Adrenal gland (tissue), 12 donors: ENCODE measurements around the gene DYNLT3. TPM values are rescaled to one million over a fixed set of nuclear protein-coding genes. Genes with fewer than 3 reads are reported as not detected.

Experiments
- DNase-seq, 7 donors: peaks; one replicate each; pipeline ENCODE4 v3.0.0-alpha.2; 2019 to 2020
- H3K27ac ChIP-seq, 5 donors: fragments of 200-600 bp; sonication (generic) in 4 of 5; 1 replicate in 3 of 5; 2 replicates in 2 of 5; pipeline versions ENCODE4 v1.5.1 to v1.8.0; 2016 to 2020; ENCODE audit warnings: mild to moderate bottlenecking in 1 of 5
- H3K27me3 ChIP-seq: fragments of 200-600 bp; 2 replicates; pipeline ENCODE4 v1.8.0; 2021
- H3K36me3 ChIP-seq, 2 donors: fragments of 200-600 bp; replicated peaks in 1 of 2; 1 replicate in 1 of 2; 2 replicates in 1 of 2; pipeline versions ENCODE4 v1.5.1 to v1.8.0; 2018 to 2022
- H3K4me1 ChIP-seq, 2 donors: fragments of 200-600 bp; replicated peaks in 1 of 2; 1 replicate in 1 of 2; 2 replicates in 1 of 2; pipeline versions ENCODE4 v1.5.1 to v1.8.0; 2018 to 2021
- H3K4me3 ChIP-seq, 4 donors: fragments of 200-600 bp; sonication (generic) in 3 of 4; one replicate each; pipeline ENCODE4 v1.5.1; 2016 to 2018
- H3K9me3 ChIP-seq, 3 donors: fragments of 200-600 bp; sonication (generic) in 1 of 3; replicated peaks in 1 of 3; 1 replicate in 2 of 3; 2 replicates in 1 of 3; pipeline versions ENCODE4 v1.5.1 to v1.8.0; 2016 to 2021
- POLR2A ChIP-seq, 2 donors: fragments of 450-650 bp; IDR thresholded peaks; one replicate each; pipeline ENCODE4 v1.6.1; 2017; ENCODE audit warnings: antibody characterized with exemption in 2 of 2, mild to moderate bottlenecking in 2 of 2, moderate library complexity in 1 of 2
- WGBS, 4 donors: extraction: QIAGEN DNeasy Blood & Tissue Kit in 2 of 4; methylation state at CpG; one replicate each; pipeline versions ENCODE4 v1.1.5 to v1.1.7; 2013 to 2017; 5-methylcytosine and 5-hydroxymethylcytosine counted together
- intact Hi-C, 2 donors: fragments of 100-400 bp; cut with DNase I; formaldehyde crosslinking; loops; one replicate each; pipeline versions ENCODE4 v1.14.1 to v1.15.0; 2022 to 2023
- polyA plus RNA-seq, 3 donors: library from polyadenylated mRNA; stranded (reverse); fragments of 200-250 nt in 2 of 3; fragments of 350-450 nt in 1 of 3; fragmentation: Illumina TruSeq in 1 of 3; extraction: RNeasy Lipid Tissue Mini Kit (QIAGEN cat#74804) in 1 of 3; gene quantifications; one replicate each; pipeline ENCODE4 v1.2.3, GENCODE V29; 2013 to 2014
- total RNA-seq, 9 donors: library from RNA; depleted of rRNA in 4 of 9; stranded (reverse); fragments of >200 nt in 4 of 9; fragments of 120-200 nt in 1 of 9; fragmentation: NEBNext Ultra II Directional in 1 of 9; extraction: Animal tissue kit (Norgen Biotek cat#: 25700) in 1 of 9; gene quantifications; one replicate each; pipeline versions ENCODE4 v1.1.0 to v1.2.4, GENCODE V29; 2013 to 2023
- TF ChIP-seq, protein P1 (sequence below), 6 experiments: fragments of 450-650 bp in 4 of 6; fragments of 200-600 bp in 2 of 6; sonication (generic) in 1 of 6; IDR thresholded peaks; 1 replicate in 5 of 6; 2 replicates in 1 of 6; pipeline versions ENCODE4 v1.5.1 to v1.8.0; 2016 to 2021; ENCODE audit warnings: antibody characterized with exemption in 6 of 6, mild to moderate bottlenecking in 2 of 6, moderate library complexity in 1 of 6
- donor health status: healthy with polysubstance abuse.
- donor health status: Bipolar disorder and iron deficiency.
- donor health status: DM: yes; HTN: yes; CAD: no.
- donor health status: DM: no; HTN: no; CAD: no.
- donor health status: DM: no; HTN: no; CAD: no.
- donor health status: DM: yes; HTN: yes; CAD: no.

DYNLT3 gene
- total and polyA plus RNA-seq, 12 donors: 25.2 to 137 (median 51.4) TPM

DNA sequence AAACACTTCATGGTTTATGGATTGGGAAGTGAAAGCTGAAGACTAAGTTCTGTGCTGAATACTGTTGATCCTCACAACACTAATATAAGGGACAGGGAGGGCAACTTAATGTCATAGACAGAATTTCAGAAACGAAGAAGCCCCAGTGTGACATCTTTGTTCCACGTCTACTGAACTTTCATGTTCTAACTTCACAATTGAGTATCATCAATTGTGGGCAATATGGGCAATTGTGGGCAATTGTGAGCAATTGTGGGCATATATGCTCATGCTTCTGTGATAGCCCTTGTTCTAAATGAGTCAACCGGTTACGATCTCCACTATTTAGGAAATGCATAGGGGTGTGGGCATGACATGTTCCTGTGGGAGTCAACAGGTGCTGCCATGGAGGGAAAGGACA, 33.8 kb downstream of the DYNLT3 start:
- intact Hi-C loops: loop anchor here in 1 of 2 donors (10.0 kb wide), 1 partner anchor 59 kb away; no protein-coding TSS in a partner anchor
- Histone ChIP-seq H3K36me3 (no peaks in the 10 kb centered on the region), H3K4me1 (no peaks in the 10 kb centered on the region), H3K4me3 (no peak overlapping the region), H3K9me3 (no peaks in the 10 kb centered on the region), H3K27ac (no peak overlapping the region), H3K27me3 (peaks cover 22% of the 10 kb centered on the region)
- WGBS, 4 donors: 60 to 86% (median 74%) methylated on average over 4 of the region's 4 CpGs
- DNase-seq: no peak
- no peak for TF ChIP-seq POLR2A (IDR thresholded peaks at IDR 0.05)
- TF ChIP-seq, protein P1, sequence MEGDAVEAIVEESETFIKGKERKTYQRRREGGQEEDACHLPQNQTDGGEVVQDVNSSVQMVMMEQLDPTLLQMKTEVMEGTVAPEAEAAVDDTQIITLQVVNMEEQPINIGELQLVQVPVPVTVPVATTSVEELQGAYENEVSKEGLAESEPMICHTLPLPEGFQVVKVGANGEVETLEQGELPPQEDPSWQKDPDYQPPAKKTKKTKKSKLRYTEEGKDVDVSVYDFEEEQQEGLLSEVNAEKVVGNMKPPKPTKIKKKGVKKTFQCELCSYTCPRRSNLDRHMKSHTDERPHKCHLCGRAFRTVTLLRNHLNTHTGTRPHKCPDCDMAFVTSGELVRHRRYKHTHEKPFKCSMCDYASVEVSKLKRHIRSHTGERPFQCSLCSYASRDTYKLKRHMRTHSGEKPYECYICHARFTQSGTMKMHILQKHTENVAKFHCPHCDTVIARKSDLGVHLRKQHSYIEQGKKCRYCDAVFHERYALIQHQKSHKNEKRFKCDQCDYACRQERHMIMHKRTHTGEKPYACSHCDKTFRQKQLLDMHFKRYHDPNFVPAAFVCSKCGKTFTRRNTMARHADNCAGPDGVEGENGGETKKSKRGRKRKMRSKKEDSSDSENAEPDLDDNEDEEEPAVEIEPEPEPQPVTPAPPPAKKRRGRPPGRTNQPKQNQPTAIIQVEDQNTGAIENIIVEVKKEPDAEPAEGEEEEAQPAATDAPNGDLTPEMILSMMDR (IDR thresholded peaks at IDR 0.05): no peak

GRCh38 chrX:37812110-37812509, 35.3 kb downstream of the DYNLT3 start:
- Histone ChIP-seq H3K36me3 (no peaks in the 10 kb centered on the region), H3K27me3 (peaks cover 22% of the 10 kb centered on the region), H3K4me3 (no peak overlapping the region), H3K27ac (no peak overlapping the region), H3K9me3 (no peaks in the 10 kb centered on the region), H3K4me1 (no peaks in the 10 kb centered on the region)
- no peak for DNase-seq
- no peak for TF ChIP-seq POLR2A (IDR thresholded peaks at IDR 0.05)
- 43 to 50% (median 47%) methylated on average over 1 of the region's 1 CpG for WGBS, 4 donors
- intact Hi-C loops: loop anchor here in 1 of 2 donors (10.0 kb wide), 1 partner anchor 57 kb away; no protein-coding TSS in a partner anchor

DNA sequence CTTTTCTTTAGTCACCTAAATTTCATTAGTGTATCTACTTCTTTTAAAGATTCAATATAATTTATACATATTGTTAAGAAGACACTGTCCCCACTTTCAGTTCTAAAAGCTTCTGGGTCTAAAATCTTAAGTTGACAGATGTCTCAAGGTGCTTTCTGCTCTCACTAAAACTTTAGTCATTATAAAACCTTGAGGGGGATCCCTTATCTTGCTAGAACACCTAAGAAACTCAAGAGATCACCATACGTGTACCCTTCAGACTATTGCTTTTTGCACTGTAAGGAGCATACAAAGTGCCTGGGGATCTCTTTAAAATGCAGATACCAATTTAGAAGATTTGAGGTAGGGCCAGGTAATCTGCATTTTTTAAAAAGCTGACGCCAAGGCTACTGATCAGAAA, 37.4 kb downstream of the DYNLT3 start:
- Histone ChIP-seq H3K36me3 (no peaks in the 10 kb centered on the region), H3K4me3 (no peak overlapping the region), H3K4me1 (no peaks in the 10 kb centered on the region), H3K9me3 (no peaks in the 10 kb centered on the region), H3K27ac (no peak overlapping the region), H3K27me3 (peaks cover 7% of the 10 kb centered on the region)
- WGBS, 4 donors: 51 to 80% (median 62%) methylated on average over 2 of the region's 2 CpGs
- DNase-seq: no peak
- intact Hi-C loops: loop anchor here in 1 of 2 donors (10.0 kb wide), 1 partner anchor 55 kb away; no protein-coding TSS in a partner anchor
- TF ChIP-seq POLR2A (IDR thresholded peaks at IDR 0.05): no peak
- TF ChIP-seq, protein P1 (IDR thresholded peaks at IDR 0.05): no peak

DNA sequence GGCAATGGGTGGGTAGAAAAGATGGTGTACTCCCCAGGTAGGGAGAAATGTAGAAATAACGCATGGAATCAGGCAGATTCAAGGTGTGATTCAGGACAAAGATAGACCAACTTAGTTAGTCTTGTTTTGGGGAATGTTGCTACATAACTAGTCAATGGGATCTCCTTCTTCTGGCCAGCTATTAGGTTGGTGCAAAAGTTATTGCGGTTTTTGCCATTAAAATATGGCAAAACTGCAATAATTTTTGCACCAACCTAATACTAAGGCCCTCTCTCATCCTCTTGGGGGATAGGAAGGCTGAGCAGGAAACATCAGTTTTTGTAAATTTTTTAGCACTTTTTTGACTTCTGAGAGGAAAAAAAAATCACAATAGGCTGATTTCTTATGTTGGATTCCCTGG, 44.3 kb downstream of the DYNLT3 start:
- peaks cover 10% of the 10 kb centered on the region for H3K27me3 ChIP-seq
- 24 to 96% (median 67%) methylated on average over 2 of the region's 2 CpGs for WGBS, 4 donors
- TF ChIP-seq, protein P1 (IDR thresholded peaks at IDR 0.05): no peak
- no peak for TF ChIP-seq POLR2A (IDR thresholded peaks at IDR 0.05)
- H3K9me3 ChIP-seq: no peaks in the 10 kb centered on the region
- no peaks in the 10 kb centered on the region for H3K4me1 ChIP-seq
- H3K4me3 ChIP-seq: no peak overlapping the region
- H3K36me3 ChIP-seq: no peaks in the 10 kb centered on the region
- no peak overlapping the region for H3K27ac ChIP-seq
- no peak for DNase-seq
- intact Hi-C loops: no loop called here

DNA sequence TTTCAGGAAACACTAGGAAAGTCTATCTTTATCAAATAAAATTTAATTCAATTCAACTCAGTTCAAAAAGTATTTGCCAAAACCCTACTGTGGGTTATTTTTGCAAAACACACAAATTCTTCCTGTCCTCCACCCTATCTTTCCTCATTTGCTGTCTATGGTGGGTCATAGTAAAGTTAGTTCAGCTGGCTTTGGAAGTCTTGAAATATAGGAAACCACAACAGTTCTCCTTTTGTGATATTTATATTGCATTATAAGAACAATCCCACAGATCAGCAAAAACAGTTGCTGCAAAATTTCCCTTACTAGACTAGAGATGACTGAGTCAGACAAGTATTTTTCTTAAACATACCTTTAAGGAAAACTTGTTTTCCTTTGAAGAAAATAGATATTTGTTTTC, 45.3 kb downstream of the DYNLT3 start:
- no peak for DNase-seq
- no peak overlapping the region for H3K27ac ChIP-seq
- H3K4me3 ChIP-seq: no peak overlapping the region
- H3K4me1 ChIP-seq: no peaks in the 10 kb centered on the region
- no peak for TF ChIP-seq POLR2A (IDR thresholded peaks at IDR 0.05)
- TF ChIP-seq, protein P1 (IDR thresholded peaks at IDR 0.05): no peak
- intact Hi-C loops: no loop called here
- H3K36me3 ChIP-seq: no peaks in the 10 kb centered on the region
- no peaks in the 10 kb centered on the region for H3K9me3 ChIP-seq
- H3K27me3 ChIP-seq: peaks cover 10% of the 10 kb centered on the region
